HG03196 (cell line): ENCODE results near the gene ITPR3.

Experiments used
- ATAC-seq: cut with Tn5 transposase; IDR thresholded peaks from one replicate; pipeline ENCODE4 v1.9.1; 2021; ENCODE audit not compliant: unreplicated experiment

ITPR3 gene

GRCh38 chr6:33727932-33728331 lies 106.8 kb downstream of the ITPR3 start:
- ATAC-seq, result no peak

GRCh38 chr6:33728438-33728837 lies 107.3 kb downstream of the ITPR3 start:
- no peak for ATAC-seq

DNA sequence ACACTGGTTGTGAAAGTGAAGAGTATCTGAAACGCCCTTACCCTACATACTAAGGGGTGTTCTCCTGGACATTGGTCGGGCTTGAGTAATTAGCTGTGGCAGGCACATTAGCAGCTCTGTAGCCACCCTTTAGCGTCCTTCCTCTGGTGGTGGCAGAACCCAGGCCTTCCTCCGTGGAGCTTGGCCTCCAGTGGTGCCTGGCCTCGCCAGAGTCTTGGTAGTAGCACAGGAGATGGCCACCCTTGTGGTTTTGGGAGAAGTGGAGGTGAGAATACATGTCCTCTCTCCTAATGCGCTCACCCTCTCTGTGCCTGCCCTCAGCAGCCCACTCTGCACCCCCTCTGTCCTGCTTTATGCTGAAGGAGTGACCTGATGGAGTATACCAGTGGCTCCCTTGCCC lies 107.9 kb downstream of the ITPR3 start:
- ATAC-seq, result no peak

GRCh38 chr6:33730611-33731010 lies 109.5 kb downstream of the ITPR3 start:
- no peak for ATAC-seq

DNA sequence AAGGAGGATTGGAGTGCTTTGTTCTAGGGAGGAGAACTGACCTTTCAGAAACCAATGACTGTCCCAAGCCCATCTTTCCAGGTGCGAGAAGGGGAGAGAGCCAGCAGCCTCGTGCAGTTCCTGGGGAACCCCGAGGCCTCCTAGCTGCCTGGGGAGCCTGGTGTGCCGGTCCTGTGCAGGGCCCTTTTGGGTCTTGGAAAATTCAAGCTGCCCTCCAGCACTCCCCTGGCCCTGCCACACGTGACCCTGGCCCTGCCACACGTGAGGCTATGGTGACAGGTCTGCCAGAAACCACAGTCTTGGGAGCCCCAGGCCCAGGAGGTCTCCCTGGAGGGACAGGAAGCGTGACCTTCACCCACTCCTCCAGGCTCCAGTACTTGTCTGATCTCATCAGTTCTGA lies 109.9 kb downstream of the ITPR3 start:
- no peak for ATAC-seq

GRCh38 chr6:33731751-33732282 lies 110.7 kb downstream of the ITPR3 start:
- ATAC-seq, result no peak

DNA sequence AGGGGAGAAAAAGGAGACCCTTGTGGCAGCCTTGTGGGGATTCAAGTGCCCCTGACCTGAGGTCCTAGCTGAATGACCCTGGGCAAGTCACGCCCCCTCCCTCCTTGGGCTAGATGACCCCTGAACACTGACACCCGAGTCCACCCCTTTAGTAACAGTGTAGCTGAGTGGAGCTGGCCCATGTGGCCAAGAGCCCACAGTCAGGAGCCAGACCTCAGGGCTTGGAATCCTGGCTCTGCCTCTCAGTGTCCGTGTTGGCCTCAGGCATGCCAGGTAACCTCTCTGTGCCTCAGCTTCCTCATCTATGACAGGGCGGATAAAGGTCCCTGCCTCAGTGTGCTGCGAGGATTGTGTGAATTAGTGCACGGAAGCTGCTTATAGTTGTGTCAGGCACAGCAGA lies 111.3 kb downstream of the ITPR3 start:
- no peak for ATAC-seq

DNA sequence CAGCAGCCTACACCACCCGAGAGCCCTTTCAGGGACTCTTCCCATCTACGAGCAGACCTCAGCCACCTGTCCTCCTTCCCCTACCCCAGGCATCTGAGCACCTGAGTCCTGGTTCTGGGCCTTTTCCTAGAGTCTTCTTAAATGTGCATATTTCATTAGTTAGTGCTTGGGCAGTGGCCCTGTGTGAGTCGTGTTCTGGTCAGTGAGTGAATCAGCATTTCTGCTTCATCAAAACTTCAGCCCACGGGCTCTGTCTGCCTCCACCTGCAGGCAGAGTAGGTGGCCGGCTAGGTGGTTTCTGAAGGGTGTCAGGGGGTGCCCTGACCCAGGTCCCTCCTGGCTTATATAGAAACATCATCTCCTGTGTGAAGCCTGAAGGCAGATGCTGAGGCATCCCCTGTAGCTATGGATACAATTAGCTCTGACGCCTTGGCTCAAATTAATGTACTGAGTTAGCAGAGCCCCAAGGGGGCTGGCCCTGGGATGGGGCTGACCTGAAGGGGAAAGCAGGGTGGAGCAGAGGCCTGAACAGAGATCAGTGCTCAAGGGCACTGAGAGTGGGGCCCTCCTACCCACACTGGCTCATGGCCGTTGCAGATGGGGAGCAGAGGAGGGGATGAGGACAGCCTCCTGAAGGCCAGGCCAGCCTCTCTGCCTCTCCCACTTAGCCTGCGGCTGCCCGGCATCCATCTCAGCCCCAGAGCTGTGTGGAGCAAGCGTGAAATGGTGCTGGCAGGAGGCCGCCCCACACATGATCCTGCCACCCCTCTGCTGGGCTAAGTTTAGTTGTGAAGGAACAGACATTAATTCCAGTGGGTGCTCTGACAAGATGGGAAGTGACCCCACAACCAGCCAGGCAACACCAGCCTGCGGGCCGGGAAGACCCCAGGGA lies 111.9 kb downstream of the ITPR3 start:
- ATAC-seq, result no peak

GRCh38 chr6:33733709-33734007 lies 112.5 kb downstream of the ITPR3 start:
- ATAC-seq, result no peak

- ATAC-seq, result no peak
Measured at GRCh38 chr6:33735216-33735615, 114.1 kb downstream of the ITPR3 start.

DNA sequence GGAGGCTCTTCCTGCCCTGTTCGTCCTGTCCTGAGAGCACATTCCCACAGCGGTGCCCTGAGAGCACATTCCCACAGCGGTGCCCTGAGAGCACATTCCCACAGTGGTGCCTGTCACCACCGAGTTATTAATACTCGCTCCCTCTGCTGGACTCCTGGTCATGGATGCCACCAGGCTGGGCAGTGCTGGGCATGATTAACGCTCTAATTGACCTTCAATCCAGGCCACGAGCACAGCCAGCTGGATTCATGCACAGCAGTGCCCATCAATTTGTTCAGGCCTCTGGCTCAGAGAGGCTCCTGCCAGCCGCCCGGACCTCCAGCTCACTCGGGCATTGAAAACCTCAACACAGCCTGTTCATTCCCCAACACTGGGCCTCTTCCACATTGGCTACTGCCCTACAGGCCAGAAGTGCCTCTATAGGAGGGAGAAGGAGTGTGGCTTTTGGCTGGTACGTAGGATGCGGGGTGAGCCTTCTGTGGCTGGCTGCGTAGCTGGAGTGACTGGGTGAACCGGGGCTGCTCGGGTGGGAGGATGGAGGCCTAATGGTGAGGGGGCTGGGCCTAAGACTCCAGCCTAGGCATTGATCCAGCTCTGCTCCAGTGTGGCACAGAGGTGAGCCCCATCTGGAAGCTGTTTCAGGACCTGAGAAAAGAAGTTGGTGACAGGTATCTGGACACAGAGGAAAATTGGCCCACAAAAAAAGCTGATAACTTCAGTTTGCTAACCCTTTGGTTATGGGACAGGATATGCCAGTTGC lies 116.3 kb downstream of the ITPR3 start:
- ATAC-seq, result no peak

GRCh38 chr6:33738153-33738552 lies 117.0 kb downstream of the ITPR3 start:
- ATAC-seq, result no peak

DNA sequence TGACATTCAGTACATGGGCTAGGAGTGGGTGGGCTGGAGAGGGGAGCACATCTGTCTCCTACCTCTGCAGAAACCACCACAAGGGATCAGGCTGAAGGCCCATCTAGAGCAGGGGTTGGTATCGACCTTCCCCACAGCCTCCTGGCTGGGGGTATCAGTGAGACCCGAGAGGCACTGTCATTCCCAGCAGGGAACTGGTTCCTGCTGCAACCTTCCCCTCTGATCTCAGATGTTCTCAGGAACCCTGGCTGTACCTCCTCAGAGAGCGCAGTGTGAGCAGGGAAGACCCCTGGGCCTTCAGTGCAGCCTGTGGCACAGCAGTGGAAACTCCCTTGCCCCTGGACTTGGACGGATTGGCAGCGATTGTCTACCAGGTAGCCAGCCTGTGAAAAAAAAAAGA lies 117.8 kb downstream of the ITPR3 start:
- ATAC-seq, result no peak

DNA sequence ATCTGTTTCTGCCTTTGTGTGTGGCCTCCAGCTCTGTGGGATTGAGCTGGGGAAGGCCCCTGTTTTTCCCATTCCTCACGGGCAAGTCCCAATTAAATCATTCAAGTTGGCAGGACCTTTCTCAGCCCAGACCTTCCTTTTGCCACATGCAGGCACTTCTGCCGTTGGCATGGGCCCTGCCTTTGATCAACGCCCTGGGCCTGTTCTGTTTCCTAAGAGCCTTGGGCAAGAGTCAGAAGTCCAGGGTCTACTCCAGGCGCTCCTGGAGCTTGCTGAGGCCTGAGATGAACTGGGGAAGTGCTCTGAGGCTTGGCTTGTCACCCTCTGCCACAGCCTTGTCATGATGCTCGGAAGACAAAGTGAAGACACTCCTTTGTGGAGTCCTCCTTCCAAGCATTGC lies 118.4 kb downstream of the ITPR3 start:
- ATAC-seq, result no peak

- no peak for ATAC-seq
Measured at GRCh38 chr6:33740204-33740608, 119.1 kb downstream of the ITPR3 start.

DNA sequence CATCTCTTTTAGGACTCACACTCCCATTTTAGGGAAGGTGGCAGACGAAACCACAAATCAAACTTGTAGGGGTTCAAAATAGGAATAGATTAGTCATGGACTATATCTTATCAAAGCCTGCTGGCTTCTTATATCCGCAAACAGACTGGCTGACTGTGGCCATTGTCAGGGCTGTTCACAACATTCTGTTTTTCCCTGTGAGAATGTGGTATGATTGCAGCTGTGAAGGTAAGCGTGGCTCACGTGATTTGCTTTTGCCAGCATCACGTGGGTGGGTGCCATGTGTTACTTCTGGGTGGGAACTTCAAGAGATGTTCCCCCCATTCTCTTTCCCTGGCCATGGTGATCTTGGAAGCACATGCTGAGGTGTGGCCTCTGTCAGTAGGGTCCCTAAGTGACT lies 119.7 kb downstream of the ITPR3 start:
- ATAC-seq, result no peak

DNA sequence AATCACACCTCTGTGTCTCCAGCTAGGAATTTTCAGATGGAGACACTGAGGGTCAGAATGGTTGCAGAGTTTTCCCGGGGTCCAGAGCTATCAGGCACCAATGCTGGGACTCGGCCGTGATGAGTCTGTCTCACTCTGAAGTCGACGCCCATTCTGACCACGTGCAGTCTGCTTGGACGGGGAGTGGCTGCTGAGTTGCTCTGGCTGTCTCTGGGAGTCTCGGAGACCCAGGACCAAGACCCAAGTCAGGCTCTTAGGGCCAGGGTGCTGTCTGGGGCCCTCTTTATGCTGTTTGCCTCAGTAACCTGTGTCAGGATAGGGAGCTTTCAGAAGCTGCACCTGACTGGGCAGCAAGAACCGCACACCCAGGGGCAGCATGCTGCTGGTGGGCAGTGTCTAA lies 121.0 kb downstream of the ITPR3 start:
- ATAC-seq, result no peak

DNA sequence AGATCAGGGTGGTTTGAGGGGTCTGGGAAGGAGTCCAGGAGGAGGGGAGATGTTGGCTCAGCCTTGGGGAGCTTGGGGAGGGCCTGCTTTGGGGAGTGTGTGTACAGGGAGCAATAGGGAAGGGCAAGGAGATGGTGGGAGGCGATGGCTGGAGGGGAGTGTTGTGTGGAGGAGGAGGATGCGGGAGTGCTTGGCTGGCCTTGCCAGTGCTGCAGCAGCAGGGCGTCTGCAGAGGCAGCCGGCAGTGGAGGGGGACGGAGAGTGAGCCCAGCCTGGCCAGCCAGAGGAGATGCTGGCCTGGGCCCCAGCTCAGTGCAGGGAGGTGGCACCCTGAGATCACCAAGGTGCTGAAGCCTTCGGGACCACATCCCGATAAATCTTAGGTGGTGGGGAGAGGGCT lies 121.7 kb downstream of the ITPR3 start:
- ATAC-seq, result no peak

- ATAC-seq, result no peak
Measured at GRCh38 chr6:33744001-33744848, 123.1 kb downstream of the ITPR3 start.

DNA sequence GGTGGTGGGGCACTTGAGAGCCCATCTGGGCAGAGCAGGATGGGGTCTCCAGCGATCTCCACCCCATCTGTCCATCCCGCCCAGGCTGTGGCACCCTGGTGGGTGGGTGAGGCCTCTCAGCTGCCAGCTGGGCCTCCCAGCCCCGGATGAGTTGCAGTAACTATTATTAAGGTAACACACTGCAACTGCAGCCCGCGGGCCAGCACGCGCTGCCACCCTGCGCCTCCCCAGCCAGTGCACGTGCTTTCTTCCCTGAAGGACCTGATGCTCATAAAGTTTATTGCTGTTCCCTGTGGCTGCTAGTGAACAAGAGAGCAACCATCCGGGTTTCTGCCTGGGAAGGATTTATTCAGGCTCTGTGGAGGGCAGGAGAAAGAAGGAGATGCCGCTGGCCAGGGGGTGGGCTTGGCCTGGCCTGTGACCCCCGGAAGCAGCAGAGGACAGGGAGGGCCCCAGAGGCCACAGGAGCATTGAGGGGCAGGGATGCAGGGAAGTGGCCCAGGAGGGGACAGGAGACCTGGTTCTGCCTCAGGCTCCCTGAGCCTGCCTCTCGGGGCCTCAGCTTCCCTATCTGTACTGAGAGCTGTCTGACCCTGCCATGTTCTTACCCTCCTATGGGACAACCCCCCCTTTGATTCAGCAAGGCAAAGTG lies 123.9 kb downstream of the ITPR3 start:
- no peak for ATAC-seq

DNA sequence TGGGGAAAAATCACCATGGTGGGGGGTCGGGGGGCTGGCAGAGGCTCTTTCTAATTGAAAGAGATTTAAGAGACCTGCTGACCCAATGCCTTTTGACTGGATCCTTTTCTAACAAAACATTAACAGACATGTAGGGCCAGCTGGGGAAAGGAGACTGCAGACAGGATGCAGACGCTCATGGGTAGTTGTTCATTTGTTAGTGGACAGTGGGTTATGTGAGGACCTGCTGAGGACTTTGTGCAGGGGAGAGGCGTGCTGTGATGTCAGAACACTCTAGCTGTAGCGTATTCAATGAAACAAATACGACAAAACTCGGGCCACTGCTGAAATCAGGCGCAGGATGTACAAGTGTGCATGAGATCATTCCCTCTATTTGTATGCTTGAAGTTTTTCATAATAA lies 124.4 kb downstream of the ITPR3 start:
- no peak for ATAC-seq
